GM20000 (cell line): Measurements from ENCODE around the gene ZFR.
"Not testable (repeated sequence)": the region's sequence is repeated elsewhere in the genome, so short reads cannot be mapped to it uniquely, and the experiment has no call there.

Experiments used
- DNase-seq: peaks from one replicate; pipeline ENCODE4 v3.0.0; 2012; ENCODE audit warnings: low spot score
- TF ChIP-seq, protein P1 (sequence below): IDR thresholded peaks from 2 replicates; pipeline ENCODE4 v1.5.1; 2012; ENCODE audit warnings: mild to moderate bottlenecking, control low read depth; ENCODE audit errors: extremely low read depth, missing control alignments

Gene ZFR

DNA sequence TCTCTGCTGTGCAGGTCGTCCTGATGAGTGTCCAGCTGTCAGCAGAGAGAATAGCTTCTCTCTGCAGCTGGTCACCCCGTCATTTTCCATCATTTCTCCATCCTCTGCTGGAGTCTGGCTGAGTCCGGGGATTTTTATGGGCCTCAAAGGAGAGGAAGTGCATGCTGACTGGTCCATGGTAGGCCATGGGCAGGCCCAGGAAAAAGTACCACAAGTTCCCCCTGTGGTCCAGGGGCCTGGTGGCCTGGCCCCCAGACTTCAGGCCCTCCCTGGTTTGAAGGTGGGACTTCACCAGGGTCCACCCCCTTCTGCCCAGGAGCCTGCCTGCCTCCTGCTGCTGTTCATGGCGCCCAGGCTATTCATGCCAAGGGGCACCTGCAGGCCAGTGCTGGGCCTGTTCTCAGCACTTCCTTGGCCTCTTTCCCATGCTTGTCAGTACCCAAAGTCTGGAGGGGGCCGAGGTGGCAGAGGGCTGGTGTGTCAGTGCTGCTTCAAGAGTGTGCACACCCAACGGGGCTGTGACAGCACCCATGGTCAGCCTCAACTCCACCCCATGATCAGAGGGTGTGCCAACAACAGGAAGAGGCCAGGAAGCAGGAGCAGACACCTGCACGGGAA lies 124.5 kb downstream of the ZFR start:
- no peak for DNase-seq
- TF ChIP-seq, protein P1, sequence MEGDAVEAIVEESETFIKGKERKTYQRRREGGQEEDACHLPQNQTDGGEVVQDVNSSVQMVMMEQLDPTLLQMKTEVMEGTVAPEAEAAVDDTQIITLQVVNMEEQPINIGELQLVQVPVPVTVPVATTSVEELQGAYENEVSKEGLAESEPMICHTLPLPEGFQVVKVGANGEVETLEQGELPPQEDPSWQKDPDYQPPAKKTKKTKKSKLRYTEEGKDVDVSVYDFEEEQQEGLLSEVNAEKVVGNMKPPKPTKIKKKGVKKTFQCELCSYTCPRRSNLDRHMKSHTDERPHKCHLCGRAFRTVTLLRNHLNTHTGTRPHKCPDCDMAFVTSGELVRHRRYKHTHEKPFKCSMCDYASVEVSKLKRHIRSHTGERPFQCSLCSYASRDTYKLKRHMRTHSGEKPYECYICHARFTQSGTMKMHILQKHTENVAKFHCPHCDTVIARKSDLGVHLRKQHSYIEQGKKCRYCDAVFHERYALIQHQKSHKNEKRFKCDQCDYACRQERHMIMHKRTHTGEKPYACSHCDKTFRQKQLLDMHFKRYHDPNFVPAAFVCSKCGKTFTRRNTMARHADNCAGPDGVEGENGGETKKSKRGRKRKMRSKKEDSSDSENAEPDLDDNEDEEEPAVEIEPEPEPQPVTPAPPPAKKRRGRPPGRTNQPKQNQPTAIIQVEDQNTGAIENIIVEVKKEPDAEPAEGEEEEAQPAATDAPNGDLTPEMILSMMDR: no peak

DNA sequence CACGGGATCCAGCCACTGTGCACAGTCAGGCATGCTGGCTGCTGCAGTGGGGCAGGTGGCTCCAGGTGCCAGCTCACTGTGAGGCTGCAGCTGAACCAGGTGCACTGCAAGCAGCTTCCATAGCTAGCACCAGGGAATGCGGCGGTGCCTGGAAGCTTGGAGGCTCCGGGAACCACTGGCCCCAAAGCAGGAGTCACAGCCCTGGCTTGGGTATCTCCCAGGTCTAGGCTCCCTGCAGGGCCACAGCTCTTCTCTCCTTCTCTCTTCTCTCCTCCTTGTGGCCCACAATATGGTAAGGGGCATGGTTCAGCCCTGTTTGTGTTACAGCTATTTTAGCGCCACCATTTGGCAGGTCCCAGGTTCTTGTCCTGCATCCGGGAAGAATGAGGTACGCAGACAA lies 125.1 kb downstream of the ZFR start:
- TF ChIP-seq, protein P1: no peak
- no peak for DNase-seq

DNA sequence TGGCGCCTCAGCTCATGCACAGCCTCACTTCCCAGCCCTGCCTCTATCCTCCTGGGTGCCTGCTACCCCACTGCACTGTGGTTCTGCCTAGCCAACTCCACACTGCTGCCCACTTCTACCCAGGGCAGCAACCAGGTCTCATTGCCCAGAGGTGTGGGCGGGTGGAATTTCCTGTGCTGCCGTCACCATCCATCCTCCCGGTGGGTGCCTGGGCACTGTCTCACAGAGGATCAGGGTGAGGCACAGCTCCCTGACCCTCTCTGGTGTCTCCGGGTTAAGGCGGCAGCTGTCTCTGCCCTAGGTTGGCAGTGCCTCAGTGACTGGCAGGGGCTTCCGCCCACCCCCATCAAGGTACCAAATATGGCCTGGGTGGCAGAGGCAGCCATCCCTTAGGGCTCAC lies 127.5 kb downstream of the ZFR start:
- DNase-seq: no peak

DNA sequence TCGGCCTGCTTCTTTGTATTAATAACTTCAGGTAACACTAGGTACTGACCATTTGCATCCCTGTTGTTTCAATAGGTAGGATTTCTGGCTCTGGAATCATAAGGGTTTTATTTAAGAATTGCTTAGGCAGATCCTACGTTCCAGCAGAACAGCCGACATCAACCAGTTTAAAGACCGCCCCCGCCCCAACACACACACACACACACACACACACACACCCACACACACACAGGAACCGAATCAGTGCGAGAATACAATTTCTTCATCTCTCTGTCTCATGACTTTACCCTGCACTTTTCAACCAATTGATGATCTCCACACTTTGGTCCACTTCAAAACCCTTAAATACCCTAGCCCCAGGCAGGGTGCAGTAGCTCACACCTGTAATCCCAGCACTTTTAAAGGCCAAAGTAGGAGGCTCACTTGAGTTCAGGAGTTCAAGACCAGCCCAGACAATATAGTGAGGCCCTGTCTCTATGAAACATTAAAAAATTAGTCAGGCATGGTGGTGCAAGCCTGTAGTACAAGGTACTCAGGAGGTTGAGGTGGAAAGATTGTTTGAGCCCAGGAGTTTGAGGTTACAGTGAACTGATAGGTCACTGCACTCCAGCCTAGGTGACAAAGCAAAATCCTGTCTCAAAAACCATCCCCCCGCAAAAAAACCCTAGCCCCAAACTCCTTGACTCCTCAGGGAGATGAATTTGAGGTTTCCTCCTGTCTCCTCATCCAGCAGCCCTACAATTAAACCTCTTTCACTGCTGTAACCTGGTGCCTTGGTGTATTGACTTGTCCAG lies 129.1 kb downstream of the ZFR start:
- no peak for DNase-seq
- TF ChIP-seq, protein P1: no peak

More for the DNA sequence above, 127.5 kb downstream of the ZFR start:
- TF ChIP-seq, protein P1: no peak

DNA sequence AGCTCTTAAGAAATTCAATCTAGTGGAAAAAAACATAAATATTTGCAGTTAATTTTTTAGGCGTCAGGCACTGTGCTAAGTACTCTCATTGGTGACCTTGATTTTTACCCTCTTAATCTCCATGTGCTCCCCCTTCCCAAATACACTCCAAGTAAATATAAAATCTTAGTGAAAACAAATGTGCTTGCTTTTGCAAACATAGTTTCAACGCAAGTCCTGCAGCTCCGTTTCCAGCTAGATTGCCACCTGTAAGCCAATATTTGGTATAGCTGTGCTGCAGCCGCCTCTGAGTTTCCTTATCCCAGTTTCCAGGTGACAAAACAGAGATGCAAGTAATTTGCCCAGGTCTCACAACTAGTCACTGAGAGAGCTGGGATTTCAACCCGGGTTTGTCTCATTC lies 129.9 kb downstream of the ZFR start:
- DNase-seq: no peak

DNA sequence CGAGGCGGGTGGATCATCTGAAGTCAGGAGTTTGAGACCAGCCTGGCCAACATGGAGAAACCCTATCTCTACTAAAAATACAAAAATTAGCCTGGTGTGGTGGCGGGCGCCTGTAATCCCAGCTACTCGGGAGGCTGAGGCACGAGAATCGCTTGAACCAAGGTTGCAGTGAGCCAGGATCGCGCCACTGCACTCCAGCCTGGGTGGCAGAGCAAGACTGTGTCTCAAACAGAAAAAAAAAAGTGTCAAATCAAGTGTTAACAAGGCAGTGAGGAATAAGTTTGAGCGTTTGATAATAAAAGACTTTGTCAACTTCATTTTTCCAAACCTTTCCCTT lies 130.4 kb downstream of the ZFR start:
- DNase-seq: not testable (repeated sequence)

More for the DNA sequence above, 129.9 kb downstream of the ZFR start:
- TF ChIP-seq, protein P1: no peak

DNA sequence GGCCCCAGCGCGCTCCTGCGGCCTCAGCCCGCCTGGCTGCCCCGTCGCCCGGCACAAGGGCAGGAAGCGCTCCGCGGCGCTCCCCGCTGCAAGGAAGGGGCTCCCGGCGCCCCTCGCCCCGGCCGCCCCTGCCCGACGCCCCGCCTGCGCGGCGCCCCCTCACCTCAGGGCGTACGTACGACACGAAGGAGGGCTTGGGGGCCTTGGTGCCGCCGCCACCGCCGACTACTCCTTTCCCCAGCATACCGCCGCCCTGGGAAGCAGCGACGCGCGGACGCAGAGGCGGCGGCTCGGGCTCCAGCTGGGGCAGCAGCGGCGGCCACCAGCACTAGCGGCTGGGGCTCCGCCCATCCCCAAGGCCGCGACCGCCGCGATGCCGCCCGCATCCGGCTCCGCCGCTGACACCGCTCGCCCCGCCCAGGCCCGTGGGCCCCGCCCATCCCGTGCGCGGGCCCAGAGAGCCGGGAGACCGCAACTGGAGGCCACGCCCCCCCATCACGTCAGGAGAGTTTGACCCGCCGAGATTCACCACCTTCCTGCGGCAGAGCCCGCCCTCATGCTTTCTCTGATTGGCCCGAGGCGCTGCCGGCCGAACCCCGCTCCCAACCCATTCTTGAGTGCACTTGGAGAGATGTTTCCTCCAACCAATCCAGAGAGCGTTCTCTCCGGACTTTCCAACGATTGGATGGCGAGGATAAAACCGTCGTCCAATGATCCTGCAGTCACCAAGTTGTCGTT lies 131.8 kb downstream of the ZFR start, which contains the start of gene MTMR12:
MTMR12 (minus strand) TSS at position 345 of the 738 bp plus-strand sequence; CDS start at position 244, 101 bp downstream.
- TF ChIP-seq, protein P1: no peak
- DNase-seq: peak; percentile 100
